MCF 10A (cell line): ENCODE data around the gene CCR6. TPM values are rescaled to one million over a fixed set of nuclear protein-coding genes. Genes with fewer than 3 reads are reported as not detected.

Experiments used
- BruUV-seq: library from RNA; stranded (reverse); fragments of 400-500 nt; replicated peaks from 2 replicates; lab custom pipeline; 2021; lab: Mats Ljungman, UMichigan
- CTCF ChIA-PET: fragments of 300-600 bp; sonication (Branson Sonifier 250); formaldehyde crosslinking; extraction: SDS; loops from one replicate; lab custom pipeline; 2021; ENCODE audit warnings: antibody characterized with exemption, inconsistent platforms; lab: Yijun Ruan, JAX
- POLR2A ChIA-PET: fragments of 300-600, 350-650 bp; sonication (Branson Sonifier 250); formaldehyde crosslinking; extraction: SDS; loops from one replicate; lab custom pipeline; 2020; ENCODE audit warnings: antibody characterized with exemption, inconsistent platforms; lab: Yijun Ruan, JAX
- DNase-seq: peaks from one replicate; pipeline ENCODE4 v3.0.0-alpha.2; 2018; ENCODE audit not compliant: unreplicated experiment
- H3K27ac Mint-ChIP-seq: one replicate; pipeline ENCODE4 v1.8.0; 2022; ENCODE audit warnings: mild to moderate bottlenecking, low read depth, mixed read lengths; ENCODE audit not compliant: unreplicated experiment
- H3K27me3 Mint-ChIP-seq: one replicate; pipeline ENCODE4 v1.8.0; 2022; ENCODE audit warnings: mixed read lengths; ENCODE audit not compliant: insufficient read depth, unreplicated experiment
- H3K36me3 Mint-ChIP-seq: one replicate; pipeline ENCODE4 v1.8.0; 2022; ENCODE audit warnings: mild to moderate bottlenecking, moderate library complexity, mixed read lengths; ENCODE audit not compliant: insufficient read depth, unreplicated experiment
- H3K4me1 Mint-ChIP-seq: one replicate; pipeline ENCODE4 v1.8.0; 2022; ENCODE audit warnings: mixed read lengths; ENCODE audit not compliant: insufficient read depth, unreplicated experiment
- H3K4me3 Mint-ChIP-seq: one replicate; pipeline ENCODE4 v1.8.0; 2022; ENCODE audit warnings: mild to moderate bottlenecking, moderate library complexity, mixed read lengths; ENCODE audit not compliant: unreplicated experiment
- H3K9me3 Mint-ChIP-seq: one replicate; pipeline ENCODE4 v1.8.0; 2022; ENCODE audit warnings: mixed read lengths; ENCODE audit not compliant: unreplicated experiment
- intact Hi-C: fragments of 100-400 bp; cut with micrococcal nuclease; formaldehyde crosslinking; loops from 2 replicates; pipeline ENCODE4 v1.14.1; 2022
- total RNA-seq: library from RNA; stranded (reverse); gene quantifications from 2 replicates; pipeline ENCODE4 v1.2.3, GENCODE V29; 2022
- TF ChIP-seq, protein P1 (sequence below): fragments of 200-600 bp; IDR thresholded peaks from one replicate; pipeline ENCODE4 v1.8.0; 2022; ENCODE audit warnings: antibody characterized with exemption, mild to moderate bottlenecking; ENCODE audit not compliant: unreplicated experiment

Gene CCR6
- total RNA-seq, 1 experiment from 2014 or later: not detected

DNA sequence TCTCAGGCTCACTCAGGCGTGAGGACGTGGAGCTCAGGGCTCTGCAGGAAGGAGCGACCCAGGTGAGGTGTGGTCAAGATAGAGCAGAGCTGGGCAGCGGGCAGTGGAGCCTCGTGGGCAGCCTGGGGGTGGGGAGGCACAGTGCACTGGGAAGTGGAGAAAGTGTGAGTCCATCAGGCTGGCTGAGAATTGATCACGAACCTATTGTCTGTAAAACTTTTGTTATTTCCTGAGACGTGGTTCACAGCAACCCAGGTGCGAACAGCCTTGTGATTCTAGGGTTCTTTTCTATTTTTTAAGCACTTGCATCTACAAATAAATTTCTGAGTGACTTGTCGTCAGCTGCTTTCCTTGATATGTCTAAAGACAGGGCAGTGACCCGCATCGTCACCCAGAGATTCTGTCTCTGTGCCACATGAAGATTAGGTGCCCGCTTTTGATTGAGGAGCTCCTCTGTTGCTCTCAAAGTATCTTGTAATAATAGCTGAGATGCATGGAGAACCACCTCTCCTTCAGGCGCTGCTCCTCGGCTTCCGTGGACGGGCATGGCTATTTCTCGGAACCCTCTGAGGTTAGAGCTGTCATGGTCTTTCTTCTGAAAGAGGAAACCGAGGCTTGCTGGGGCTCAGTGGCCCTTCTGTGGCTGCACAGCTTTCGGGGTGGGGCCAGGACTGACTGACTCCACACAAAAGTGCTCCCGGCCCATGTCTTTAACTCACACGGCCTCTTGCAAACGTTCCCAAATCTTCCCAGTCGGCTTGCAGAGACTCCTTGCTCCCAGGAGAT, 662 bp upstream of the CCR6 start:
- Mint-ChIP-seq H3K27ac (no peak overlapping the region), H3K36me3 (no peaks in the 10 kb centered on the region), H3K4me1 (no peaks in the 10 kb centered on the region), H3K27me3 (peaks cover 60% of the 10 kb centered on the region), H3K4me3 (no peak overlapping the region), H3K9me3 (no peaks in the 10 kb centered on the region)
- CTCF ChIA-PET: interaction anchor here (2.1 kb wide), 1 partner anchor 15 kb away, joined by 8 read pairs; no protein-coding TSS in a partner anchor
- intact Hi-C loops: no loop called here
- no peak for DNase-seq
- POLR2A ChIA-PET: interaction anchor here (0.7 kb wide), 1 partner anchor 358 kb away, joined by 3 read pairs; no protein-coding TSS in a partner anchor
- TF ChIP-seq, protein P1, sequence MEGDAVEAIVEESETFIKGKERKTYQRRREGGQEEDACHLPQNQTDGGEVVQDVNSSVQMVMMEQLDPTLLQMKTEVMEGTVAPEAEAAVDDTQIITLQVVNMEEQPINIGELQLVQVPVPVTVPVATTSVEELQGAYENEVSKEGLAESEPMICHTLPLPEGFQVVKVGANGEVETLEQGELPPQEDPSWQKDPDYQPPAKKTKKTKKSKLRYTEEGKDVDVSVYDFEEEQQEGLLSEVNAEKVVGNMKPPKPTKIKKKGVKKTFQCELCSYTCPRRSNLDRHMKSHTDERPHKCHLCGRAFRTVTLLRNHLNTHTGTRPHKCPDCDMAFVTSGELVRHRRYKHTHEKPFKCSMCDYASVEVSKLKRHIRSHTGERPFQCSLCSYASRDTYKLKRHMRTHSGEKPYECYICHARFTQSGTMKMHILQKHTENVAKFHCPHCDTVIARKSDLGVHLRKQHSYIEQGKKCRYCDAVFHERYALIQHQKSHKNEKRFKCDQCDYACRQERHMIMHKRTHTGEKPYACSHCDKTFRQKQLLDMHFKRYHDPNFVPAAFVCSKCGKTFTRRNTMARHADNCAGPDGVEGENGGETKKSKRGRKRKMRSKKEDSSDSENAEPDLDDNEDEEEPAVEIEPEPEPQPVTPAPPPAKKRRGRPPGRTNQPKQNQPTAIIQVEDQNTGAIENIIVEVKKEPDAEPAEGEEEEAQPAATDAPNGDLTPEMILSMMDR: no peak
- no TSS peak for BruUV-seq

DNA sequence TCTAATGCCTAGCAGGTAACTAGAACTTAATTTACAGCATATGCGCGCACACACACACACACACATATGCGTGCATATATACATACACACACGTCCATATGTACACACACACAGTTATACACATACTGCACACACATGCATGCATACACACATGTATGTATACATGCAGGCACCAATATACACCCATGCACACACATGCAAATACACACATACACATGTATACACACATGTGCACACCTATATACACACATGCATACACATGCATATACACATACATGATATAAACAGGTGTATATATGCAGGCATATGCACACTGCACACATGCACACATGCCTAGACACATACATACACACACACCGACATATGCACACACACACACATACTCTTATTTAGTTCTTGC, 1.9 kb downstream of the CCR6 start:
- Mint-ChIP-seq H3K4me3 (no peak overlapping the region), H3K36me3 (no peaks in the 10 kb centered on the region), H3K4me1 (no peaks in the 10 kb centered on the region), H3K9me3 (no peaks in the 10 kb centered on the region), H3K27ac (no peak overlapping the region), H3K27me3 (peaks cover 44% of the 10 kb centered on the region)
- intact Hi-C loops: no loop called here
- TF ChIP-seq, protein P1: no peak
- BruUV-seq: no TSS peak
- POLR2A ChIA-PET: no interaction called here
- DNase-seq: no peak
- CTCF ChIA-PET: interaction anchor here (0.7 to 2.1 kb wide), 3 partner anchors 12 to 171 kb away, joined by 3 to 8 read pairs (median 4); no protein-coding TSS in a partner anchor

GRCh38 chr6:167125410-167125809, 2.5 kb downstream of the CCR6 start:
- Mint-ChIP-seq H3K4me1 (no peaks in the 10 kb centered on the region), H3K36me3 (no peaks in the 10 kb centered on the region), H3K27me3 (peaks cover 48% of the 10 kb centered on the region), H3K4me3 (no peak overlapping the region), H3K9me3 (no peaks in the 10 kb centered on the region), H3K27ac (no peak overlapping the region)
- intact Hi-C loops: no loop called here
- no peak for DNase-seq
- TF ChIP-seq, protein P1: no peak
- POLR2A ChIA-PET: interaction anchor here (0.8 kb wide), 1 partner anchor 12 kb away, joined by 3 read pairs; no protein-coding TSS in a partner anchor
- BruUV-seq: no TSS peak
- CTCF ChIA-PET: interaction anchor here (0.6 to 0.7 kb wide), 2 partner anchors 171 to 690 kb away, joined by 3 to 4 read pairs; no protein-coding TSS in a partner anchor

GRCh38 chr6:167125855-167126349, 3.0 kb downstream of the CCR6 start:
- Mint-ChIP-seq H3K9me3 (no peaks in the 10 kb centered on the region), H3K27ac (no peak overlapping the region), H3K36me3 (no peaks in the 10 kb centered on the region), H3K4me3 (no peak overlapping the region), H3K27me3 (peaks cover 44% of the 10 kb centered on the region), H3K4me1 (no peaks in the 10 kb centered on the region)
- DNase-seq: no peak
- no TSS peak for BruUV-seq
- TF ChIP-seq, protein P1: no peak
- intact Hi-C loops: no loop called here
- ChIA-PET CTCF (interaction anchor here (0.6 kb wide), 1 partner anchor 690 kb away, joined by 4 read pairs; no protein-coding TSS in a partner anchor), POLR2A (interaction anchor here (0.8 kb wide), 1 partner anchor 12 kb away, joined by 3 read pairs; no protein-coding TSS in a partner anchor)
